SU-DHL-6 (cell line): Measurements from ENCODE around the gene ZXDC.

Experiments used
- H2AFZ ChIP-seq: fragments of 200-600 bp; sonication (generic); 2 replicates; pipeline ENCODE4 v1.6.1; 2014; ENCODE audit warnings: low read depth, mild to moderate bottlenecking, moderate library complexity, mixed read lengths, antibody characterized with exemption, low read length; ENCODE audit not compliant: severe bottlenecking
- H3F3A ChIP-seq: fragments of 200-600 bp; shearing (Covaris generic); 2 replicates; pipeline ENCODE4 v1.6.0; 2016; ENCODE audit warnings: antibody characterized with exemption, mild to moderate bottlenecking; ENCODE audit not compliant: insufficient read depth
- H3K27ac ChIP-seq: fragments of 200-600 bp; sonication (generic); 2 replicates; pipeline ENCODE4 v1.5.1; 2016; ENCODE audit warnings: low read depth, mild to moderate bottlenecking, low read length, moderate library complexity, mixed read lengths
- H3K27me3 ChIP-seq: fragments of 200-600 bp; sonication (generic), shearing (Covaris generic); 2 replicates; pipeline ENCODE4 v1.6.0; 2014; ENCODE audit warnings: mild to moderate bottlenecking, low read length
- H3K36me3 ChIP-seq: fragments of 200-600 bp; sonication (generic); 2 replicates; pipeline ENCODE4 v1.6.1; 2014; ENCODE audit warnings: mild to moderate bottlenecking, low read length, mixed read lengths
- H3K4me2 ChIP-seq: fragments of 300-600, 200-600 bp; shearing (Covaris generic), sonication (generic); 2 replicates; pipeline ENCODE4 v1.6.0; 2014; ENCODE audit warnings: low read length, low read depth, mild to moderate bottlenecking; ENCODE audit not compliant: poor library complexity, severe bottlenecking
- H3K4me3 ChIP-seq: fragments of 200-600 bp; sonication (generic); 2 replicates; pipeline ENCODE4 v1.5.1; 2014; ENCODE audit warnings: antibody characterized with exemption, low read length, mild to moderate bottlenecking, mixed read lengths; ENCODE audit not compliant: insufficient read depth, poor library complexity, severe bottlenecking
- H3K79me2 ChIP-seq: fragments of 200-600 bp; sonication (generic); 2 replicates; pipeline ENCODE4 v1.6.1; 2014; ENCODE audit warnings: mild to moderate bottlenecking, low read length, moderate library complexity; ENCODE audit not compliant: insufficient read depth
- H3K9ac ChIP-seq: fragments of 200-600 bp; sonication (generic); 2 replicates; pipeline ENCODE4 v1.7.0; 2014; ENCODE audit warnings: mild to moderate bottlenecking, low read length
- H3K9me2 ChIP-seq: fragments of 200-600 bp; sonication (generic); replicated peaks from 2 replicates; pipeline ENCODE4 v1.6.1; 2014; ENCODE audit warnings: low read length; ENCODE audit not compliant: insufficient read depth
- H3K9me3 ChIP-seq: fragments of 200-600 bp; sonication (generic); 2 replicates; pipeline ENCODE4 v1.6.1; 2014; ENCODE audit warnings: low read length, mixed read lengths; ENCODE audit not compliant: insufficient read depth
- H4K20me1 ChIP-seq: fragments of 200-600 bp; sonication (generic); 2 replicates; pipeline ENCODE4 v1.6.1; 2014; ENCODE audit warnings: low read depth, mild to moderate bottlenecking, antibody characterized with exemption, low read length, moderate library complexity, mixed read lengths
- CTCF ChIP-seq: fragments of 200-600 bp; sonication (generic); IDR thresholded peaks from one replicate; pipeline ENCODE4 v1.5.1; 2017; ENCODE audit warnings: antibody characterized with exemption, mild to moderate bottlenecking, low read length, moderate library complexity; ENCODE audit not compliant: insufficient read depth, poor library complexity, severe bottlenecking
- EZH2phosphoT487 ChIP-seq: fragments of 200-600 bp; sonication (generic), shearing (Covaris generic); conservative IDR thresholded peaks from 2 replicates; pipeline ENCODE4 v1.6.1; 2018; ENCODE audit warnings: mild to moderate bottlenecking, antibody characterized with exemption, low read length, moderate library complexity, mixed read lengths

ZXDC gene

DNA sequence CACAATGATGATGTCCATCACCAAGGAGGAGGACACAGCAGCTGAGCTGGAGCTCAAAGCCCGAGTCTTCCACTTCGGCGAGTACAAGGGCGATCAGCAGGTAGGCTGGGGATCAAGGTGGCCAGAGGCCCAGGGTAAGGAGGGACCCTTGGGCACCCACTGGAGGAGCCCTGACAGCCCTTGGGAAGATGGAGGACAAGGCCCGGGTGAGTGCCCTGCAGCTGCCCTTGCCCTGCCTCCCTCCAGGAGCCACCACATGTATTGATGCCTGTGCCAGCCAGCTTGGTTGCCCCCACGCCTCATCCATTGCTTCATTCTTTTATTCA, 42.6 kb downstream of the ZXDC start:
- no peaks in the 10 kb centered on the region for H3K9me2 ChIP-seq
- no peak overlapping the region for H3K9ac ChIP-seq
- no peaks in the 10 kb centered on the region for H4K20me1 ChIP-seq
- H3K4me2 ChIP-seq: no peak overlapping the region
- no peaks in the 10 kb centered on the region for H3F3A ChIP-seq
- no peak overlapping the region for H3K27ac ChIP-seq
- H3K27me3 ChIP-seq: no peaks in the 10 kb centered on the region
- no peak overlapping the region for H2AFZ ChIP-seq
- H3K79me2 ChIP-seq: no peaks in the 10 kb centered on the region
- TF ChIP-seq CTCF: no peak
- TF ChIP-seq EZH2phosphoT487: no peak
- H3K4me3 ChIP-seq: no peak overlapping the region
- no peaks in the 10 kb centered on the region for H3K36me3 ChIP-seq
- H3K9me3 ChIP-seq: no peaks in the 10 kb centered on the region

GRCh38 chr3:126432361-126433104, 43.2 kb downstream of the ZXDC start:
- H3K27me3 ChIP-seq: no peaks in the 10 kb centered on the region
- TF ChIP-seq CTCF: no peak
- no peak for TF ChIP-seq EZH2phosphoT487
- no peaks in the 10 kb centered on the region for H3K9me3 ChIP-seq
- H3F3A ChIP-seq: no peaks in the 10 kb centered on the region
- no peak overlapping the region for H3K4me3 ChIP-seq
- no peaks in the 10 kb centered on the region for H3K79me2 ChIP-seq
- H3K9ac ChIP-seq: no peak overlapping the region
- no peak overlapping the region for H3K27ac ChIP-seq
- no peaks in the 10 kb centered on the region for H3K9me2 ChIP-seq
- no peak overlapping the region for H3K4me2 ChIP-seq
- H2AFZ ChIP-seq: no peak overlapping the region
- no peaks in the 10 kb centered on the region for H4K20me1 ChIP-seq
- H3K36me3 ChIP-seq: no peaks in the 10 kb centered on the region

DNA sequence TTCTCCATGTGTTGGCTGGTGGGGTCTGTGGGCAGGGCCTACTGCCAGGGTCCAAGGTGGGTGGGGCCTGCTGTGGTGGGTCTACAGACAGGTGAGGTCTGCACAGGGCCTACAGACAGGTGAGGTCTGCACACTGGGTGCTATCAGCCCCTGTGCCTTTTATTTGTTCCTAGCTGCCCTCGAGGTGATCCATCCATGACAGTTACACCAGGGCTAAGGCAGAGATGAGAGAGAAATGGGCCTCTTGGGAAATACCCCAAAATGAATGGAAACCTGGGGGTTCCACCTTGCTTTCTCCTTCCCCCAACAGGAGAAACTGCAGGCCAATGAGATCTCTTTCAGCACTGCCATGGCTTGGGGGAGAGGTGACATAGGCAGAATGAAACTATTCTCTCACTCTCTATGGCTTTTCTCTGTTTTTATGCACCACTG, 44.6 kb downstream of the ZXDC start:
- Histone ChIP-seq H3K27ac (no peak overlapping the region), H3K27me3 (no peaks in the 10 kb centered on the region), H4K20me1 (no peaks in the 10 kb centered on the region), H3K9ac (no peak overlapping the region), H3K36me3 (no peaks in the 10 kb centered on the region), H3K4me2 (no peak overlapping the region), H3F3A (no peaks in the 10 kb centered on the region), H3K9me3 (no peaks in the 10 kb centered on the region), H3K79me2 (no peaks in the 10 kb centered on the region), H2AFZ (no peak overlapping the region), H3K9me2 (no peaks in the 10 kb centered on the region), H3K4me3 (no peak overlapping the region)
- TF ChIP-seq CTCF (no peak), EZH2phosphoT487 (no peak)
